NCI-H146 (cell line): ENCODE measurements around the gene TENM3.

Experiments
- DNase-seq: peaks from one replicate; lab custom pipeline; 2025; lab: John Stamatoyannopoulos, UW

Gene TENM3

GRCh38 chr4:182567119-182567518, 323.9 kb downstream of the TENM3 start:
- no peak for DNase-seq

- DNase-seq = no peak
Measured at GRCh38 chr4:182569561-182569960, 326.4 kb downstream of the TENM3 start.

GRCh38 chr4:182574706-182575105, 331.5 kb downstream of the TENM3 start:
- DNase-seq = no peak

- no peak for DNase-seq
Measured at GRCh38 chr4:182575225-182575624, 332.0 kb downstream of the TENM3 start.

- DNase-seq = no peak
Measured at GRCh38 chr4:182576601-182577289, 333.5 kb downstream of the TENM3 start.

GRCh38 chr4:182577411-182577810, 334.2 kb downstream of the TENM3 start:
- DNase-seq = no peak

- DNase-seq = no peak
Measured at GRCh38 chr4:182578402-182578801, 335.2 kb downstream of the TENM3 start.

- DNase-seq = no peak
Measured at GRCh38 chr4:182582245-182582644, 339.0 kb downstream of the TENM3 start.

- no peak for DNase-seq
Measured at GRCh38 chr4:182583703-182584415, 340.7 kb downstream of the TENM3 start.

- DNase-seq = no peak
Measured at GRCh38 chr4:182585321-182585720, 342.1 kb downstream of the TENM3 start.

GRCh38 chr4:182589100-182589499, 345.9 kb downstream of the TENM3 start:
- no peak for DNase-seq

- DNase-seq = peak; percentile 23
Measured at GRCh38 chr4:182593402-182593801, 350.2 kb downstream of the TENM3 start.

GRCh38 chr4:182593864-182594263, 350.7 kb downstream of the TENM3 start:
- no peak for DNase-seq

GRCh38 chr4:182600093-182600492, 356.9 kb downstream of the TENM3 start:
- DNase-seq = no peak

- no peak for DNase-seq
Measured at GRCh38 chr4:182600856-182601255, 357.7 kb downstream of the TENM3 start.

GRCh38 chr4:182604161-182604622, 361.0 kb downstream of the TENM3 start:
- DNase-seq = peak; percentile 86

GRCh38 chr4:182604953-182605352, 361.8 kb downstream of the TENM3 start:
- DNase-seq = no peak

GRCh38 chr4:182608525-182608924, 365.3 kb downstream of the TENM3 start:
- DNase-seq = no peak

- DNase-seq = no peak
Measured at GRCh38 chr4:182616476-182616875, 373.3 kb downstream of the TENM3 start.

- no peak for DNase-seq
Measured at GRCh38 chr4:182619660-182620059, 376.5 kb downstream of the TENM3 start.

- no peak for DNase-seq
Measured at GRCh38 chr4:182620111-182620980, 377.1 kb downstream of the TENM3 start.

- DNase-seq = no peak
Measured at GRCh38 chr4:182624281-182624680, 381.1 kb downstream of the TENM3 start.

GRCh38 chr4:182625193-182625592, 382.0 kb downstream of the TENM3 start:
- no peak for DNase-seq
